Measurements from ENCODE around the gene SMIM9.
"Not testable (repeated sequence)": the region's sequence is repeated elsewhere in the genome, so short reads cannot be mapped to it uniquely, and the experiment has no call there.

Gene SMIM9

GRCh38 chrX:154834562-154834961 is at the start of gene SMIM9:
TSS of gene SMIM9 (minus strand) at chrX:154834662. CDS start at chrX:154830856, 3,806 bp downstream.
- DNase-seq: no peak

DNA sequence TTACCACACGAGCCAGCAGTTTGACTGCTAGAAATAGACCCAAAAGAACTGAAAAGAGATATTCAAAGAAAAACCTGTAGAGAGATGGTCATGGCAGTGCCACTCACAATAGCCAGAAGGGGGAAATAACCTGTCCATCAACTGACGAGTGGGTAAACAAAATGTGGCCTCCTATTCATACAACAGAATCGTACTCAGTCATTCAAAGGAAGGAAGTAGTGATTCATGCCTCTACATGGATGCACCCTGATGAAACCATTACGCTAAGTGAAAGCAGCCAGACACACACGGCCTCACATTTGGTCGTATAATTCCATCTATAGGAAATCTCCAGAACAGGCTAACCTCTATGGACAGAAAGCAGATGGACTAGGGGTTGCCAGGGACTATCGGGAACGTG is 49.6 kb upstream of the SMIM9 start:
- not testable (repeated sequence) for DNase-seq

DNA sequence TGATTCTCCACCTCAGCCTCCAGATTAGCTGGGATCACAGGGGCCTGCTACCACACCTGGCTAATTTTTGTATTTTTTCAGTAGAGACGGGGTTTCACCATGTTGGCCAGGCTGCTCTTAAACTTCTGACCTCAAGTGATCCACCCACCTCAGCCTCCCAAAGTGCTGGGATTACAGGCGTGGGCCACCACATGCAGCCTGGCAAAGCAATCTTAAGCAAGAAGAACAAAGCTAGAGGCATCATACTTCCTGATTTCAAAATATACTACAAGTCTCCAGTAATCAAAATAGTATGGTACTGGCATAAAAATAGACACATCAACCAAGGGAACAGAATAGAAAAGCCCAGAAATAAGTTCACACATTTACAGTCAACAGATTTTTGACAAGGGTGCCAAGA is 38.9 kb upstream of the SMIM9 start:
- no peak for DNase-seq

GRCh38 chrX:154868522-154868921 is 34.1 kb upstream of the SMIM9 start:
- DNase-seq: not testable (repeated sequence)

GRCh38 chrX:154855256-154855655 is 20.8 kb upstream of the SMIM9 start:
- DNase-seq: no peak

- no peak for DNase-seq
Observed at GRCh38 chrX:154850957-154851611, 16.6 kb upstream of the SMIM9 start.

DNA sequence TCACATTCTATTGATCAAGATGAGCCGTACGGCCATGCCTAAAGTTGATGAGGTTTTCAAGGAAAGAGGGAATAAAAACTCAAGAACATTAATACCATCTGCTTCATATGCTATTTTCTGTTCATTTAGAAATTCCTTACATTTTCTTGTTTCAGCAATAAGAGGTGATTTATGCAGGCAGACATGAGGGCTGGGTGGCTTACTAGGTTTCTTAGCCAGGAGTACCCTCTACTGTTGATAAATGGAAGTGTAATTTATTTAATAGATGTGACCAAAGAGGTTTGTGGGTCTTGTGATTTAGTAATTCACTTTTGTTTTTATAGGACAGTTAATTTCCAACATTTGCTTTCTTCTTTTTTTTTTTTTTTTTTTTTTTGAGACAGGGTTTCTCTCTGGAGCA is 6.4 kb upstream of the SMIM9 start:
- DNase-seq: no peak

GRCh38 chrX:154836163-154836562 is 1.7 kb upstream of the SMIM9 start:
- no peak for DNase-seq

DNA sequence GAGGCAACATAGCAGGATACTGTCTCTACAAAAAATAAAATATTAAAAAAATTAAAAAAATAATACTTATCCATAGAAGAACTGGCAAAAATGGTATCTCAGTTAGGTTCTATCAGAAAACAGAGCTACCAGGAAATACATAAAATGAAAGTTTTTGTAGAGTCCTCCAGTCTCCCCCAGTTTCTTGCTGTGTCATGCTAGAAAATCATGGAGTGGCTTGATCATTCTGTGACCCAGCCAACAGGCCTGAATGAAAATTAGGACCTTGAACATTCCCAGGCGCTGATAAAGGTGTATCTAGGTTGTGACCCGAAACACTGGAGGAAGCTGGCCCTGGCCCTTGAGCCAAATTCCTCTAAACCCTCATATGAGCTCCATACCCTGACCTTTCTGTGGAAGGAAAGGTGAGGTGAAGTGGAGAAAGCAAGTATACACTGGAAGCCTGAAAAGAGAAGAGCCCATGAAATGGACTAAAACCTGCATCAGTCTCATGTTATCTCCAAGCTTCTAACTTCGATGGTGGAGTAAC is 652 bp downstream of the SMIM9 start:
- no peak for DNase-seq

- no peak for DNase-seq
Observed at GRCh38 chrX:154829926-154830442, 4.5 kb downstream of the SMIM9 start.

- DNase-seq: no peak
Observed at GRCh38 chrX:154829134-154829533, 5.3 kb downstream of the SMIM9 start.

- DNase-seq: no peak
Observed at GRCh38 chrX:154828016-154828408, 6.5 kb downstream of the SMIM9 start.

DNA sequence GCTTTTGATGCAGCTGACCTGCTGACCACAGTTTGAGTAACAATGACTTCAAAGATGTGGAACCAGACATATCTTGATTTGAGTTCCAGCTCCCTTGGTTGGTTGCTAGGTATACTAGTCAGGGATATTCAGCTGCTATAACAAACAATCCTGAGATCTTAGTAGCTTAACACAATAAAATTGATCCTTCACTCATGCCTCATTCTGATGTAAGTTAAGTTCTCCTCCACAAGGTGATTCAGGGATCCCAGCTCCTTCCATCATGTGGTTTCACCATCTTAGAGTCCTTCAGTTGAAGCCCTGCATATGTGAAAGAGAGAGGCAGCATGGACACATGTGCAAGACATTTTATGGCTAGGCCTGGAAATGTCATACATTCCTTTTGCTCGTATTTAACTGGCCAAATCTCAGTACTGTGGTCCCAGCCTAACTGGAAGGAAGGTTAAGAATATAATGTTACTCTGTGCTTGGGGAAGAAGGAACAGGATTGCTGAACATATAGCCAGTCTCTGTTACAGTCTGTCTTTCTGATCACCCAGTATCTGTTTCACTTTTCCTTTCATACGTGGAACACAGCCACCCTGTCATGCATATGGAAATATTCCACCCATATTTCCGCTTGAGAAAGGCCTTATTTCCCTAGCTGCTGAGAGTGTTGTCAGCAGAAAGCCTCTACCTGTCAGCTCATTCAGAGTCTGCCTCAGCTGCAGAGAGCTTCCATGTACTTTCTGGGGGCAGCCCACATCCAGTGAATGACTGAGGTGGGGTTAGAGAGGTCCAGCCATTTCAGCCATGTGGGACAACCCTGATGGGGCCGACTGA is 7.1 kb downstream of the SMIM9 start:
- no peak for DNase-seq

- not testable (repeated sequence) for DNase-seq
Observed at GRCh38 chrX:154825586-154825985, 8.9 kb downstream of the SMIM9 start.

GRCh38 chrX:154824638-154825037 is 9.8 kb downstream of the SMIM9 start:
- no peak for DNase-seq

DNA sequence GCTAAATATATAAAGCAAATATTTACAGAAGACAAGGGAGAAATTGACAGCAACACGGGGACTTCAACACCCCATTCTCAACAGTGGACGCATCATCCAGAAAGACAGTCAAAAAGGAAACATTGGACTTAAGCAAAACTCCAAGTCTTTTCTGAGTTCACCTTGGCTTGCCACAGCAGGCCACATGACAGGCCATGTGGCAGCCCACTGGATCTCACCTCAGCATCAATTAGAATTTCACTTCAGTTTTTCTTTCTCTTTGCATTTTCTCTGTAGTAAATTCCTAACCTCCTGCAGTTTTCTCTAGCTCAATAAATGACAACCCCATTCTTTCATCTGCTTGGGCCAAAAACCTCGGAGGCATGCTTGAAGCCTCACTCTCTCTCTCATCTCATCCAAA is 12.4 kb downstream of the SMIM9 start:
- no peak for DNase-seq

- no peak for DNase-seq
Observed at GRCh38 chrX:154821523-154821922, 12.9 kb downstream of the SMIM9 start.

DNA sequence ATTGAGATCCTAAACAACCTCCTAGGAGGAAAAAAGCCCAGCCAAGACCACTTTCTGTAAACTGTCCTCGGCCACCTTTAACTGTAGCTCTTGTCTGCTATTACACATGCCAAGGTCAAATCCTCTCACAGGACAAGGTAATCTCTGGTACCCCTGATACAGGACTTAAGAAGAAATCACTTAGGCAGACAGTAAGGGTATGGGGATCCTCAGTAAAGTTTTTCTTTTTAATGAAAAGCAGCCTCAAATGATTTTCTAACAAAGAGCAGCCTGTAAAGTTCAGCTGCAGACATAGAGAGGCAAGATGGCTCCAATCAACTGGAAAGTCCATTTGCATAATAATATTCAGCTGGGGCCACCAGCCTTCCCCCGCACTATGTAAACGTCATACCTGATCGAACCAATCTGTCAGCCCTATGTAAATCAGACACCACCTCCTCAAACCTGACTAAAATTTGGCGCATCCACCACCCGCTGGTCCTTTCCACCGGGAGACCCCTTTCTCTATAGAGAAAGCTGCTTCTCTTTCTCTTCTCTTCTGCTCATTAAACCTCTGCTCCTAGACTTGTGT is 14.6 kb downstream of the SMIM9 start:
- DNase-seq: no peak

- DNase-seq: no peak
Observed at GRCh38 chrX:154818916-154819770, 15.3 kb downstream of the SMIM9 start.

GRCh38 chrX:154817048-154817618 is 17.3 kb downstream of the SMIM9 start:
- DNase-seq: not testable (repeated sequence)

- DNase-seq: not testable (repeated sequence)
Observed at GRCh38 chrX:154816326-154816898, 18.1 kb downstream of the SMIM9 start.
